Fibroblast of lung (primary cell): ENCODE data around the gene ARFIP1.

Experiments
- CTCF ChIP-seq, 2 donors: IDR thresholded peaks in 1 of 2; conservative IDR thresholded peaks in 1 of 2; 1 replicate in 1 of 2; 2 replicates in 1 of 2; pipeline ENCODE4 v1.5.1; 2011 to 2012; ENCODE audit warnings: low read length in 2 of 2, control low read depth in 1 of 2, inconsistent platforms in 1 of 2, low read depth in 1 of 2, mild to moderate bottlenecking in 1 of 2
- EZH2 ChIP-seq: IDR thresholded peaks from 2 replicates; pipeline ENCODE4 v1.5.1; 2012; ENCODE audit warnings: low read length, control low read depth, mild to moderate bottlenecking; ENCODE audit errors: missing control alignments

- TF ChIP-seq CTCF (conservative IDR thresholded peaks at IDR 0.05 in 1 of 2, IDR thresholded peaks at IDR 0.05 in 1 of 2; ENCODE audit: low read depth in 1 of 2, low read length in 2 of 2) (no peak), EZH2 (no peak)
These were observed 102.2 kb downstream of the ARFIP1 start for GRCh38 chr4:152881974-152882373.
